NB4 (cell line): ENCODE results near the gene LDHAL6B.

ENCODE experiments used
- DNase-seq: peaks from one replicate; pipeline ENCODE4 v3.0.0; 2010; ENCODE audit warnings: low read depth
- H3K4me3 ChIP-seq: one replicate; pipeline ENCODE4 v1.5.1; 2011; ENCODE audit warnings: mild to moderate bottlenecking, low read depth, low read length, moderate library complexity
- MYC ChIP-seq: IDR thresholded peaks from 2 replicates; pipeline ENCODE4 v1.6.1; 2011; ENCODE audit warnings: low read depth, low read length
- POLR2A ChIP-seq: IDR thresholded peaks from 2 replicates; pipeline ENCODE4 v1.6.1; 2011; ENCODE audit warnings: mild to moderate bottlenecking; ENCODE audit not compliant: insufficient read length; ENCODE audit errors: extremely low read depth
- TF ChIP-seq, protein P1 (sequence below): IDR thresholded peaks from 2 replicates; pipeline ENCODE4 v1.6.1; 2011; ENCODE audit warnings: low read depth, low read length
- TF ChIP-seq, protein P2 (sequence below): IDR thresholded peaks from one replicate; pipeline ENCODE4 v1.5.1; 2012; ENCODE audit warnings: low read depth, low read length

The LDHAL6B gene

DNA sequence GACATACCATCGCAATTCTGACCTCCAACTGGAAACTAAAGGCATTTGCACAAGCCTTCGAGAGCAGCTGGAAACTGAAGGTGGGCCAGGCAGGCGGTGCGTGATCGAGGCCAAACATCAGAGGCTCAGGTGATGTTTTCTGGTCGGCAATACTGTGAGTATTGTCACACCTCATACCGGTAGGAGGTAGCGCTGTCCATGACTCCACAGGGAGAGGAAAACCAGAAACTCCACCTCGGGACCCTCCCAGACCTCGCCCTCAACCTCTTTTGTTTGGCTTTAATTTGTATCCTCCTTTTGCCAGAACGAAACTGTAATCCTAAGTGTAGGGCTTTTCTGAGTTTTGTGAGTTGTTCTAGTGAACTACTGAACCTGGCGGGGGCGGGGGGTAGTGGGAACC is 43.6 kb downstream of the LDHAL6B start:
- H3K4me3 ChIP-seq, result no peak overlapping the region
- no peak for TF ChIP-seq MYC
- DNase-seq, result no peak

DNA sequence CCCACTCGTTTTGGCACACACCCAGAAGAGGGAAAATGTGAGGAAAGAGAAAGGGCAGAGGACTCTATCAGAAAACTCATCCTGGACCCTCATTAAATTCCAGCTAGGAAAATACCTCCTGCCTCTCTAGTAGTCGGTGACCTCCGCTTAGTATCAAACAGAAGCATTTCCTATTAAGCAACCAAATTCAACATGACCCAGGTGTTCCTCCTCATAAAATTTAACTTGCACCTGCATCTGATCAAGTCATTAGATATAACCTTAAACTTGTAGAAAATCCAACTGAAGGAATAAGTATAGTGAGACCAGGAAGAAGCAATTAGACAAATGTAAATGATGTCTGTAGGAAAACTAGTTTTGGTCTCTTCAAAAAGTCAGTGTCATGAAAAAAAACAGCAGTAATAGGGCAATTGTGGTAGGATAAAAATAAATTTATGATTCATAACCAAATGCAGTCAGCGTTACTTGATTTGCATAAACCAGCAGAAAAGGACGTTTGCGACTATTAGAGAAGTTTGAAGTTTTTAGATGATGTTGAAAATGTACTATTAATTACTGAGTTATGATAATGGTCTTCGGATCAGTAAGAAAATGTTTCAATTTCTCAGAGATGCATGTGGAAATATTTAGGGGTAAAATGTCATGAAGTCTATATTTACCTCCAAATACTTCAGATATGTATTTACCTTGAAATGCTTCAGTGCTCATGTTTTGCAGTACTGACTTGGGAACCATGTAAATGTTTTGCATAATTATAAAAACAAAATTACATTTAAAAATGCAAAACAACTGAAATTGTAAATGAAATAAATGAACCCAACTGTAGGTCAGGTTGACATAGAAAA is 44.6 kb downstream of the LDHAL6B start:
- no peak for DNase-seq
- TF ChIP-seq MYC (no peak), POLR2A (no peak)
- TF ChIP-seq, protein P1, sequence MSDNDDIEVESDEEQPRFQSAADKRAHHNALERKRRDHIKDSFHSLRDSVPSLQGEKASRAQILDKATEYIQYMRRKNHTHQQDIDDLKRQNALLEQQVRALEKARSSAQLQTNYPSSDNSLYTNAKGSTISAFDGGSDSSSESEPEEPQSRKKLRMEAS, result no peak
- TF ChIP-seq, protein P2, sequence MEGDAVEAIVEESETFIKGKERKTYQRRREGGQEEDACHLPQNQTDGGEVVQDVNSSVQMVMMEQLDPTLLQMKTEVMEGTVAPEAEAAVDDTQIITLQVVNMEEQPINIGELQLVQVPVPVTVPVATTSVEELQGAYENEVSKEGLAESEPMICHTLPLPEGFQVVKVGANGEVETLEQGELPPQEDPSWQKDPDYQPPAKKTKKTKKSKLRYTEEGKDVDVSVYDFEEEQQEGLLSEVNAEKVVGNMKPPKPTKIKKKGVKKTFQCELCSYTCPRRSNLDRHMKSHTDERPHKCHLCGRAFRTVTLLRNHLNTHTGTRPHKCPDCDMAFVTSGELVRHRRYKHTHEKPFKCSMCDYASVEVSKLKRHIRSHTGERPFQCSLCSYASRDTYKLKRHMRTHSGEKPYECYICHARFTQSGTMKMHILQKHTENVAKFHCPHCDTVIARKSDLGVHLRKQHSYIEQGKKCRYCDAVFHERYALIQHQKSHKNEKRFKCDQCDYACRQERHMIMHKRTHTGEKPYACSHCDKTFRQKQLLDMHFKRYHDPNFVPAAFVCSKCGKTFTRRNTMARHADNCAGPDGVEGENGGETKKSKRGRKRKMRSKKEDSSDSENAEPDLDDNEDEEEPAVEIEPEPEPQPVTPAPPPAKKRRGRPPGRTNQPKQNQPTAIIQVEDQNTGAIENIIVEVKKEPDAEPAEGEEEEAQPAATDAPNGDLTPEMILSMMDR, result no peak
- H3K4me3 ChIP-seq, result no peak overlapping the region

DNA sequence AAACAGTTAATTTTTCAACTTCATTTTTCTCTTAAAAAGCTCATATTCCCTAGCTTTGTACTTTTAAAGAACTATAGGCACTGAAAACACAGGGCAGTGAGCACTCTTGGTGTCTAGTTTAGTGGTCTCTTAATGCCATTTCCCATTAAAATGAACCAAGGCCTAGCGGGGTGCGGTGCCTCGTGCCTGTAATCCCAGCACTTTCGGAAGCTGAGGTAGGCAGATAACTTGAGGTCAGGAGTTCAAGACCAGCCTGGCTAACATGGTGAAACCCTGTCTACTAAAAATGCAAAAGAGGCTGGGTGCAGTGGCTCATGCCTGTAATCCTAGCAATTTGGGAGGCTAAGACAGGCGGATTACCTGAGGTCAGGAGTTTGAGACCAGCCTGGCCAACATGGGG is 45.5 kb downstream of the LDHAL6B start:
- no peak overlapping the region for H3K4me3 ChIP-seq
- no peak for TF ChIP-seq POLR2A
- TF ChIP-seq, protein P1, result no peak
- no peak for TF ChIP-seq MYC
- TF ChIP-seq, protein P2, result no peak
- no peak for DNase-seq

DNA sequence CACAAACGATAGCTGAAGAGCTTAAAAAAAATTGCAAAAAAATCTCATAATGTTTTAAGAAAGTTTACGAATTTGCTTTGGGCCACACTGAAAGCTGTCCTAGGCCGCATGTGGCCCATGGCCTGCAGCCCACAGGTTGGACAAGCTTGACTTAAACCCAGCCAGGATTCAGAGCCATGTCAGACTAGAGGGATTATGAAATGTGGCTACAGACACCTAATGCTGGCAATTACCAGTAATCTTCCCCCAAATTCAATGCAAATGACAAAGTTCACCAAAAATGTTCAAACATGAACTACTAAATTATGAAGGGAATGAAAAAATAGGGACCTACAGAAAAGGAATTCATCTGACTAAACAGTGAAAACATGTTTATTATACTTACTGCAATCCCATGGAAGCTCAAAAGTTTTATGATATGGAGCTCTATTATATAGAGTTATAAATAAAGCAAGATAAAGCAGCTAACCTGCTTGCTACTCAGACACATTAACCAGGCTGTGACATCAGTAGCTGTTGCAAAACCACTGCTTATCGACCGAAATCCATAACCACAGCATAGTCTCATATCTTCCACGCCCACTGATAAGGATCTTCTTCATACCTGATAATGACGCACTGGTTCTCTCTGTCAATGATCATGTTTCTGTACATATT is 49.2 kb downstream of the LDHAL6B start:
- peak; percentile 12 for DNase-seq
- TF ChIP-seq MYC, result no peak
- TF ChIP-seq, protein P2, result no peak
- TF ChIP-seq POLR2A, result no peak
- TF ChIP-seq, protein P1, result no peak
- H3K4me3 ChIP-seq, result no peak overlapping the region

DNA sequence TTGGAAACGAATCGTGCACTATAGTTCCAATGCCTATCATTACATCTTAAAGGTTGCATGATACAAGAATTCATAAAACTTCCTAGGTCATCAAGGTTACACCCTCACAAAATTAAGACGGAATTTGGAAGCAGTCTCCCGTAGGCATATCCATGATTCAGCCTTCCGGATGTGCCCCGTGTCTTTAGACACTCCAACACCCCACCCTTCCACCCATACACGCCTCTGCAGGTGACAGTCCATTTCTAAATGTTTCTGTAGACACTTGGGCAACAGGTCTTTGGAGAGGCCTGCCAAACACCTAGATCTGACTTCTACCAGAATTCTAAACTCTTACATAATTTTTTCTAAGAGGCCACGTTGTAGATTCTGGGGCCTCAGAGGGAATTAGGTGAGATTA is 49.8 kb downstream of the LDHAL6B start:
- TF ChIP-seq MYC (no peak), POLR2A (no peak)
- TF ChIP-seq, protein P2, result no peak
- TF ChIP-seq, protein P1, result no peak
- no peak for DNase-seq
- no peak overlapping the region for H3K4me3 ChIP-seq

DNA sequence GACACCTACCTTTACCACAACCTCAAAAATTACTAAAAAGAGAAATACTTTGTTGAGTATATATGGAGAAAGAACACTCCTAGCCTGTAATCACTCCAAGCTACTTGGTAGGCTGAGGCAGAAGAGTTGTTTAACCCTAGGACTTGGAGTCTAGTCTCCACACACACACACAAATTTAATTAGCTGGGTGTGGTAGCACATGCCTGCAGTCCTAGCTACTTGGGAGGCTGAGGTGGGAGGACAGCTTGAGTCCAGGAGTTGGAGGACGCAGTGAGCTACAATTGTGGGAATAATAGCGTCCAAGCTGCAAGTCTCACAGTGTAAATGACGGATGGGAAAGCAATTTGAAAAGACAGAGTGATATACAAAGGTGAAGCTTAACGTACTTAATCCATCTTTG is 50.5 kb downstream of the LDHAL6B start:
- DNase-seq, result no peak
- H3K4me3 ChIP-seq, result no peak overlapping the region
- TF ChIP-seq MYC (no peak), POLR2A (no peak)
- TF ChIP-seq, protein P1, result no peak
- TF ChIP-seq, protein P2, result no peak
